HG02981 (cell line): ENCODE results near the gene BTLA.
A peak's percentile ranks its signal among the peaks of the same experiment; 100 is the strongest.
"Not testable (repeated sequence)": the region's sequence is repeated elsewhere in the genome, so short reads cannot be mapped to it uniquely, and the experiment has no call there.

Experiments
- ATAC-seq: cut with Tn5 transposase; IDR thresholded peaks from one replicate; pipeline ENCODE4 v1.9.1; 2021; ENCODE audit warnings: mild to moderate bottlenecking, moderate library complexity; ENCODE audit not compliant: unreplicated experiment

Gene BTLA

GRCh38 chr3:112498914-112499711, at the start of gene BTLA:
Gene BTLA (minus strand): TSS chr3:112499472. CDS start chr3:112499358, 114 bp downstream.
- peak; percentile 62 for ATAC-seq

- ATAC-seq: no peak
These were observed 47.0 kb upstream of the BTLA start for GRCh38 chr3:112546216-112546759.

- ATAC-seq: peak; percentile 98
These were observed 40.8 kb upstream of the BTLA start for GRCh38 chr3:112539825-112540650.

- ATAC-seq: no peak
These were observed 32.1 kb upstream of the BTLA start for GRCh38 chr3:112531358-112531781.

GRCh38 chr3:112530573-112530972, 31.3 kb upstream of the BTLA start:
- ATAC-seq: no peak

GRCh38 chr3:112524127-112524526, 24.9 kb upstream of the BTLA start:
- not testable (repeated sequence) for ATAC-seq

- ATAC-seq: peak; percentile 45
These were observed 20.2 kb upstream of the BTLA start for GRCh38 chr3:112519424-112520001.

- ATAC-seq: not testable (repeated sequence)
These were observed 19.7 kb upstream of the BTLA start for GRCh38 chr3:112518970-112519369.

GRCh38 chr3:112514527-112515128, 15.4 kb upstream of the BTLA start:
- ATAC-seq: peak; percentile 99

GRCh38 chr3:112512320-112512719, 13.0 kb upstream of the BTLA start:
- ATAC-seq: no peak

GRCh38 chr3:112508860-112509259, 9.6 kb upstream of the BTLA start:
- no peak for ATAC-seq

GRCh38 chr3:112508261-112508660, 9.0 kb upstream of the BTLA start:
- no peak for ATAC-seq

GRCh38 chr3:112505907-112506306, 6.6 kb upstream of the BTLA start:
- ATAC-seq: no peak

- no peak for ATAC-seq
These were observed 4.9 kb upstream of the BTLA start for GRCh38 chr3:112504123-112504522.

- no peak for ATAC-seq
These were observed 4.2 kb upstream of the BTLA start for GRCh38 chr3:112503304-112503972.

GRCh38 chr3:112500621-112501020, 1.3 kb upstream of the BTLA start:
- ATAC-seq: no peak

- ATAC-seq: no peak
These were observed 1.2 kb downstream of the BTLA start for GRCh38 chr3:112497897-112498548.

- no peak for ATAC-seq
These were observed 2.8 kb downstream of the BTLA start for GRCh38 chr3:112496366-112497067.

GRCh38 chr3:112494448-112494767, 4.9 kb downstream of the BTLA start:
- ATAC-seq: not testable (repeated sequence)
